PC-3 (cell line): Measurements from ENCODE around the gene FAM83F. TPM values are rescaled to one million over a fixed set of nuclear protein-coding genes. Genes with fewer than 3 reads are reported as not detected.

Experiments used
- ATAC-seq: fragments of 200-7000 bp; cut with Tn5 transposase; 2 replicates; pipeline ENCODE4 v1.9.1; 2020; ENCODE audit warnings: mild to moderate bottlenecking, moderate library complexity
- BruUV-seq: library from RNA; stranded (reverse); fragments of 400-500 nt; replicated peaks from 2 replicates; lab custom pipeline; 2021; lab: Mats Ljungman, UMichigan
- CTCF ChIA-PET: fragments of 300-600 bp; sonication (Branson Sonifier 250); formaldehyde crosslinking; loops from one replicate; lab custom pipeline; 2022; ENCODE audit warnings: antibody characterized with exemption; lab: Charles Lee
- POLR2A ChIA-PET: fragments of 300-600 bp; sonication (Branson Sonifier 250); formaldehyde crosslinking; loops from one replicate; lab custom pipeline; 2022; ENCODE audit warnings: antibody characterized with exemption; ENCODE audit not compliant: unreplicated experiment; lab: Charles Lee
- DNase-seq: peaks from one replicate; pipeline ENCODE4 v3.0.0-alpha.2; 2015
- H2AFZ ChIP-seq: fragments of 300-600 bp; sonication (generic); 2 replicates; pipeline ENCODE4 v1.6.0; 2016; ENCODE audit warnings: antibody characterized with exemption, low read length
- H3F3A ChIP-seq: fragments of 300-600 bp; sonication (generic); one replicate; pipeline ENCODE4 v1.6.0; 2017; ENCODE audit warnings: antibody characterized with exemption, low read length, control low read depth, mild to moderate bottlenecking; ENCODE audit not compliant: unreplicated experiment
- H3K27ac ChIP-seq: fragments of 300-600 bp; sonication (generic); 2 replicates; pipeline ENCODE4 v1.5.1; 2016; ENCODE audit warnings: mild to moderate bottlenecking, low read length
- H3K27me3 ChIP-seq: fragments of 300-600 bp; sonication (generic); 2 replicates; pipeline ENCODE4 v1.6.1; 2016; ENCODE audit warnings: low read length, mixed read lengths
- H3K36me3 ChIP-seq: fragments of 300-600 bp; sonication (generic); 2 replicates; pipeline ENCODE4 v1.6.1; 2016; ENCODE audit warnings: low read depth, mixed run types, low read length, mixed read lengths
- H3K4me1 ChIP-seq: fragments of 300-600 bp; sonication (generic); 2 replicates; pipeline ENCODE4 v1.5.1; 2016; ENCODE audit warnings: low read length; ENCODE audit not compliant: insufficient read depth
- H3K4me2 ChIP-seq: fragments of 300-600 bp; sonication (generic); 2 replicates; pipeline ENCODE4 v1.6.0; 2016; ENCODE audit warnings: low read length
- H3K4me3 ChIP-seq: fragments of 300-600 bp; sonication (generic); 2 replicates; pipeline ENCODE4 v1.5.1; 2016; ENCODE audit warnings: mild to moderate bottlenecking, low read length, mixed read lengths
- H3K79me2 ChIP-seq: fragments of 300-600 bp; sonication (generic); 2 replicates; pipeline ENCODE4 v1.6.1; 2017; ENCODE audit warnings: low read length, mixed read lengths
- H3K9ac ChIP-seq: fragments of 300-600 bp; sonication (generic); 2 replicates; pipeline ENCODE4 v1.6.0; 2016; ENCODE audit warnings: mild to moderate bottlenecking, low read length
- H3K9me2 ChIP-seq: fragments of 300-600 bp; sonication (generic); replicated peaks from 2 replicates; pipeline ENCODE4 v1.6.1; 2016; ENCODE audit warnings: mixed run types, low read length, mixed read lengths
- H3K9me3 ChIP-seq: fragments of 300-600 bp; sonication (generic); 2 replicates; pipeline ENCODE4 v1.6.1; 2016; ENCODE audit warnings: low read length, mixed read lengths
- H4K20me1 ChIP-seq: fragments of 300-600 bp; sonication (generic); 2 replicates; pipeline ENCODE4 v1.6.1; 2016; ENCODE audit warnings: low read length, mixed read lengths
- EZH2 ChIP-seq: fragments of 300-600 bp; sonication (generic); IDR thresholded peaks from one replicate; pipeline ENCODE4 v1.6.1; 2017; ENCODE audit warnings: antibody characterized with exemption, mild to moderate bottlenecking, low read length; ENCODE audit not compliant: unreplicated experiment
- EZH2phosphoT487 ChIP-seq: fragments of 300-600 bp; sonication (generic); IDR thresholded peaks from 2 replicates; pipeline ENCODE4 v1.6.1; 2018; ENCODE audit warnings: mild to moderate bottlenecking, antibody characterized with exemption, low read length, borderline replicate concordance
- intact Hi-C: fragments of 100-400 bp; cut with micrococcal nuclease; formaldehyde crosslinking; loops from 2 replicates; pipeline ENCODE4 v1.9.0; 2023
- total RNA-seq: library from RNA; depleted of rRNA; stranded (reverse); fragments of >200 nt; gene quantifications from 2 replicates; pipeline ENCODE4 v1.2.3, GENCODE V29; 2014
- TF ChIP-seq, protein P1 (sequence below): fragments of 300-600 bp; sonication (generic); conservative IDR thresholded peaks from 2 replicates; pipeline ENCODE4 v1.5.1; 2017; ENCODE audit warnings: antibody characterized with exemption, low read depth, mild to moderate bottlenecking, low read length

The FAM83F gene
- total RNA-seq, 1 experiment from 2014 or later = 5.5 TPM

DNA sequence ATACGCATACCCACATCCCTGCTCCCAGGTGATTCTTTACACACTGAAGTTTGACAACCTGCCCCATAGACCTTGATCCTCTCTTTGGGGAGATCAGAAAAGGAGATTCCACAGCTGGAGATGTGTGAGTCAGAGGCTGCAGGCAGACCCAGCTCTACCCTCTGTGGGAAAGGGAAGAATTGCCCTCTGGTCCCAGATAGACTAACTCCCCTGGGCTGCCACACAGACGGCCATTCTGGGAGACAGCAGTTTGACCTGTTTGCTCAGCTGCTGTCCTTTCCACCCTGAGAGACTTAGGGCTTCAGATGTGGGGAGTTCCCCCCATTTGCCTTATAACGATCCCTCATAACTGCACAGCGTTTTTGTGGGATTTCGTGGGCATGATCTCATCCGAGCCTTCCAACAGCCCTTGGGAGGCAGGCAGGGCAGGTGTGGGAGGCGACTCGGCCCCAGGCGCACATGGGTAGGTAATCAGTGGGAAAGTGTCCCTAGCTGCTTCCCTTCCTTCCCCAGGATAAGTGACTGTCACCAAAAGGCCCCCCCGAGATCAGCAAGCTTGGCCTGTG lies 14.1 kb downstream of the FAM83F start:
- intact Hi-C loops = no loop called here
- Histone ChIP-seq H3K27me3 (no peaks in the 10 kb centered on the region), H4K20me1 (no peaks in the 10 kb centered on the region), H3F3A (no peaks in the 10 kb centered on the region), H3K36me3 (no peaks in the 10 kb centered on the region), H3K9ac (0 out of 2 replicates have a peak overlapping the region, but pooled peaks have one; percentile 6), H3K4me1 (peaks cover 20% of the 10 kb centered on the region), H2AFZ (no peak overlapping the region), H3K9me3 (no peaks in the 10 kb centered on the region), H3K27ac (peak overlapping the region; percentile 54), H3K79me2 (no peaks in the 10 kb centered on the region), H3K4me2 (peak overlapping the region; percentile 19; the same call in 1 of the 2 replicates), H3K9me2 (no peaks in the 10 kb centered on the region), H3K4me3 (no peak overlapping the region)
- DNase-seq = peak; percentile 22
- ChIA-PET CTCF (no interaction called here), POLR2A (no interaction called here)
- BruUV-seq = no TSS peak
- TF ChIP-seq EZH2 = no peak
- TF ChIP-seq EZH2phosphoT487 = no peak
- TF ChIP-seq, protein P1, sequence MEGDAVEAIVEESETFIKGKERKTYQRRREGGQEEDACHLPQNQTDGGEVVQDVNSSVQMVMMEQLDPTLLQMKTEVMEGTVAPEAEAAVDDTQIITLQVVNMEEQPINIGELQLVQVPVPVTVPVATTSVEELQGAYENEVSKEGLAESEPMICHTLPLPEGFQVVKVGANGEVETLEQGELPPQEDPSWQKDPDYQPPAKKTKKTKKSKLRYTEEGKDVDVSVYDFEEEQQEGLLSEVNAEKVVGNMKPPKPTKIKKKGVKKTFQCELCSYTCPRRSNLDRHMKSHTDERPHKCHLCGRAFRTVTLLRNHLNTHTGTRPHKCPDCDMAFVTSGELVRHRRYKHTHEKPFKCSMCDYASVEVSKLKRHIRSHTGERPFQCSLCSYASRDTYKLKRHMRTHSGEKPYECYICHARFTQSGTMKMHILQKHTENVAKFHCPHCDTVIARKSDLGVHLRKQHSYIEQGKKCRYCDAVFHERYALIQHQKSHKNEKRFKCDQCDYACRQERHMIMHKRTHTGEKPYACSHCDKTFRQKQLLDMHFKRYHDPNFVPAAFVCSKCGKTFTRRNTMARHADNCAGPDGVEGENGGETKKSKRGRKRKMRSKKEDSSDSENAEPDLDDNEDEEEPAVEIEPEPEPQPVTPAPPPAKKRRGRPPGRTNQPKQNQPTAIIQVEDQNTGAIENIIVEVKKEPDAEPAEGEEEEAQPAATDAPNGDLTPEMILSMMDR = no peak
- no peak for ATAC-seq

DNA sequence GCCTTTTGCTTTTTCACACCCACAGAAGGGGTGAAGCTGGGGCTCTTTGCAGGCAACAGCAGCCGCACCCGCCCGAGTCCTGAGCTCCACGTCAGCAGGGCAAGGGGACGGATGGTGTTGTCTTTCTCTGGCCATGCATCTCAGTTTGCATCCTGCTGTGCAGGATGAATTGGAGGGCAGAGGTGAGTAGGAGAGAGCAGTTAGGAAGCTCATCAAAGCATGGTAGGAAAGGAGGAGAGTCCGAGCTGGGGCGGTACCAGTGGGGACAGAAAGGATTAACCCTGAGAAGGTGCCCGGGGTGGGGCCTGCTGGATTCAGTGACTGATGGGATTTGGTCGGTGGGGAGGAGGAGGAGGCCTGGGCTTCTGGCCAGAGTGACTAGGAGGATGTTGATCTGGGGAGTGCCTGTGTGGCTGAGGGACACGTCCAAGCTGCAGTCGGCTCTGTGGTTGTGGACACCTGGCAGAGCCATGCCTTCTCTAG lies 14.6 kb downstream of the FAM83F start:
- ChIA-PET CTCF (no interaction called here), POLR2A (no interaction called here)
- no peak overlapping the region for H3K9ac ChIP-seq
- H3K9me3 ChIP-seq = no peaks in the 10 kb centered on the region
- no peaks in the 10 kb centered on the region for H3K36me3 ChIP-seq
- peaks cover 20% of the 10 kb centered on the region for H3K4me1 ChIP-seq
- DNase-seq = peak; percentile 57
- no peaks in the 10 kb centered on the region for H4K20me1 ChIP-seq
- H3K27me3 ChIP-seq = no peaks in the 10 kb centered on the region
- no peak overlapping the region for H3K4me3 ChIP-seq
- no TSS peak for BruUV-seq
- H3K79me2 ChIP-seq = no peaks in the 10 kb centered on the region
- H3K27ac ChIP-seq = peak overlapping the region; percentile 54
- TF ChIP-seq EZH2 (no peak), EZH2phosphoT487 (no peak)
- TF ChIP-seq, protein P1 = no peak
- ATAC-seq = peak; percentile 27; the same call in 1 of the 2 replicates
- H3K4me2 ChIP-seq = peak overlapping the region; percentile 19; the same call in 1 of the 2 replicates
- no peaks in the 10 kb centered on the region for H3K9me2 ChIP-seq
- H2AFZ ChIP-seq = no peak overlapping the region
- intact Hi-C loops = no loop called here
- no peaks in the 10 kb centered on the region for H3F3A ChIP-seq
